ENCODE measurements around the gene ROPN1L.

ROPN1L gene

GRCh38 chr5:10502130-10502529 is 60.5 kb downstream of the ROPN1L start:
- H3K4me3 ChIP-seq (ENCODE audit: low read depth, low read length): no peak overlapping the region

DNA sequence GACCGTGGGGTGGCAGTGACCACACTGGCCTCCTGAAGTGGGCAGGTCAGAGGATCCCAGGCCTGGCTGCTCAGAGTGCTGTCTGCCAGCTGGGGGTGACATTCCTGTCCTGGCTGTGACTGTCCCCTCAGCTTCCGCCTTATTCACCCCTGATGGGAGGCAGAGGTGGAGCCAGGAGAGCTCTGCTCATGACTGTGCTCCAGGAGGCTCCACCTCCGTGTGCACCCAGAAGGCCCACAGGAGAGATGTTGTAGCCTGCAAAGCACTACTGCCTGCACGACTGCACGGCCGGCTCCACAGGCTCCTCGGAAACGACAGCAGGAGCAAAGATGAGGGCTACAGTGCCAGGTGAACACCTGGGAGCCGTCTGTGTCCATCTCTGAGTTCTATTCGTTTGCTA is 60.9 kb downstream of the ROPN1L start:
- H3K4me1 ChIP-seq (ENCODE audit: control insufficient read depth, insufficient read depth, low read length, unreplicated experiment): peaks cover 3% of the 10 kb centered on the region
- H3K27me3 ChIP-seq (ENCODE audit: insufficient read depth, low read length): no peaks in the 10 kb centered on the region
- H3K4me3 ChIP-seq (ENCODE audit: low read depth, low read length): no peak overlapping the region
- H2AFZ ChIP-seq (ENCODE audit: low read length, unreplicated experiment): no peak overlapping the region
- no peaks in the 10 kb centered on the region for H3K36me3 ChIP-seq (ENCODE audit: insufficient read depth, low read length)
- H3K27ac ChIP-seq (ENCODE audit: low read depth, low read length): no peak overlapping the region
- no peaks in the 10 kb centered on the region for H3K79me2 ChIP-seq (ENCODE audit: control insufficient read depth, insufficient read depth, low read length, unreplicated experiment)

More at GRCh38 chr5:10502130-10502529, 60.5 kb downstream of the ROPN1L start:
- H3K27ac ChIP-seq (ENCODE audit: low read depth, low read length): no peak overlapping the region
- H3K27me3 ChIP-seq (ENCODE audit: insufficient read depth, low read length): no peaks in the 10 kb centered on the region
- H3K36me3 ChIP-seq (ENCODE audit: insufficient read depth, low read length): no peaks in the 10 kb centered on the region
- H3K4me1 ChIP-seq (ENCODE audit: control insufficient read depth, insufficient read depth, low read length, unreplicated experiment): peaks cover 3% of the 10 kb centered on the region
- no peak overlapping the region for H2AFZ ChIP-seq (ENCODE audit: low read length, unreplicated experiment)
- H3K79me2 ChIP-seq (ENCODE audit: control insufficient read depth, insufficient read depth, low read length, unreplicated experiment): no peaks in the 10 kb centered on the region

- Histone ChIP-seq H3K27ac (ENCODE audit: low read depth, low read length) (no peak overlapping the region), H3K4me1 (ENCODE audit: control insufficient read depth, insufficient read depth, low read length, unreplicated experiment) (peaks cover 3% of the 10 kb centered on the region), H3K4me3 (ENCODE audit: low read depth, low read length) (no peak overlapping the region), H3K27me3 (ENCODE audit: insufficient read depth, low read length) (no peaks in the 10 kb centered on the region), H2AFZ (ENCODE audit: low read length, unreplicated experiment) (no peak overlapping the region), H3K36me3 (ENCODE audit: insufficient read depth, low read length) (no peaks in the 10 kb centered on the region), H3K79me2 (ENCODE audit: control insufficient read depth, insufficient read depth, low read length, unreplicated experiment) (no peaks in the 10 kb centered on the region)
These were observed 61.6 kb downstream of the ROPN1L start for GRCh38 chr5:10503321-10503720.

GRCh38 chr5:10503997-10504793 is 62.5 kb downstream of the ROPN1L start:
- no peaks in the 10 kb centered on the region for H3K27me3 ChIP-seq (ENCODE audit: insufficient read depth, low read length)
- H3K79me2 ChIP-seq (ENCODE audit: control insufficient read depth, insufficient read depth, low read length, unreplicated experiment): no peaks in the 10 kb centered on the region
- no peak overlapping the region for H3K27ac ChIP-seq (ENCODE audit: low read depth, low read length)
- no peaks in the 10 kb centered on the region for H3K36me3 ChIP-seq (ENCODE audit: insufficient read depth, low read length)
- H3K4me1 ChIP-seq (ENCODE audit: control insufficient read depth, insufficient read depth, low read length, unreplicated experiment): peaks cover 3% of the 10 kb centered on the region
- no peak overlapping the region for H2AFZ ChIP-seq (ENCODE audit: low read length, unreplicated experiment)
- H3K4me3 ChIP-seq (ENCODE audit: low read depth, low read length): no peak overlapping the region

- H2AFZ ChIP-seq (ENCODE audit: low read length, unreplicated experiment): no peak overlapping the region
- H3K4me3 ChIP-seq (ENCODE audit: low read depth, low read length): no peak overlapping the region
- no peaks in the 10 kb centered on the region for H3K27me3 ChIP-seq (ENCODE audit: insufficient read depth, low read length)
- no peaks in the 10 kb centered on the region for H3K36me3 ChIP-seq (ENCODE audit: insufficient read depth, low read length)
- H3K27ac ChIP-seq (ENCODE audit: low read depth, low read length): no peak overlapping the region
- H3K79me2 ChIP-seq (ENCODE audit: control insufficient read depth, insufficient read depth, low read length, unreplicated experiment): no peaks in the 10 kb centered on the region
- H3K4me1 ChIP-seq (ENCODE audit: control insufficient read depth, insufficient read depth, low read length, unreplicated experiment): peaks cover 3% of the 10 kb centered on the region
These were observed 63.9 kb downstream of the ROPN1L start for GRCh38 chr5:10505517-10506095.

- Histone ChIP-seq H3K4me1 (ENCODE audit: control insufficient read depth, insufficient read depth, low read length, unreplicated experiment) (peaks cover 3% of the 10 kb centered on the region), H3K36me3 (ENCODE audit: insufficient read depth, low read length) (no peaks in the 10 kb centered on the region), H3K4me3 (ENCODE audit: low read depth, low read length) (no peak overlapping the region), H3K79me2 (ENCODE audit: control insufficient read depth, insufficient read depth, low read length, unreplicated experiment) (no peaks in the 10 kb centered on the region), H3K27ac (ENCODE audit: low read depth, low read length) (no peak overlapping the region), H3K27me3 (ENCODE audit: insufficient read depth, low read length) (no peaks in the 10 kb centered on the region), H2AFZ (ENCODE audit: low read length, unreplicated experiment) (no peak overlapping the region)
These were observed 64.9 kb downstream of the ROPN1L start for GRCh38 chr5:10506535-10506934.

DNA sequence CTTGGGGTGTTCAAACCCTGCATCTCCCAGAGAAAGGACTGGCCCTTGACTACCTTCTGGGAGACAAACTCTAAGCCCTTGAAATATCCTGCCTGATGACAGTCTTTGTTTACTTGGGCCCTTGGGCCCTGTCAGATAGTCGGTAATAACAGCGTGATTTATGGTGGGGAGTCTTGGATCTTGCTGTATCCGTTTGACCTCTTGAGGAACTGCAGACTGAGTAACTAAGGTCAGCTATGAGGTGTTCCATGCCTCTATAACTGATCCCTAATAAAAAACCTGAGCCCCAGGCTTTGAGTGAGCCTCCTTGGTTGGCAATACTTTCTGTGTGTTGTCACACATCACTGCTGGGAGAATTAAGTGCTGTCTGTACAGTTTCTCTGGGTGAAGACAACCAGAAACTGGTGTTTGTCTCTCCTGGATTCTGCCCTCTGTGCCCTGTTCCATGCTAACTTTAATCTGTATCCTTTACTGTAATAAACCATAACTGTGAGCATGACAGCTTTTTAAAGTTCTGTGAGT is 66.0 kb downstream of the ROPN1L start:
- Histone ChIP-seq H2AFZ (ENCODE audit: low read length, unreplicated experiment) (no peak overlapping the region), H3K4me3 (ENCODE audit: low read depth, low read length) (no peak overlapping the region), H3K79me2 (ENCODE audit: control insufficient read depth, insufficient read depth, low read length, unreplicated experiment) (no peaks in the 10 kb centered on the region), H3K27ac (ENCODE audit: low read depth, low read length) (no peak overlapping the region), H3K4me1 (ENCODE audit: control insufficient read depth, insufficient read depth, low read length, unreplicated experiment) (peaks cover 3% of the 10 kb centered on the region), H3K36me3 (ENCODE audit: insufficient read depth, low read length) (no peaks in the 10 kb centered on the region), H3K27me3 (ENCODE audit: insufficient read depth, low read length) (no peaks in the 10 kb centered on the region)

GRCh38 chr5:10509575-10509974 is 67.9 kb downstream of the ROPN1L start:
- Histone ChIP-seq H3K36me3 (ENCODE audit: insufficient read depth, low read length) (no peaks in the 10 kb centered on the region), H3K27me3 (ENCODE audit: insufficient read depth, low read length) (no peaks in the 10 kb centered on the region), H3K4me3 (ENCODE audit: low read depth, low read length) (no peak overlapping the region), H3K79me2 (ENCODE audit: control insufficient read depth, insufficient read depth, low read length, unreplicated experiment) (no peaks in the 10 kb centered on the region), H3K4me1 (ENCODE audit: control insufficient read depth, insufficient read depth, low read length, unreplicated experiment) (peaks cover 13% of the 10 kb centered on the region), H2AFZ (ENCODE audit: low read length, unreplicated experiment) (no peak overlapping the region), H3K27ac (ENCODE audit: low read depth, low read length) (no peak overlapping the region)

DNA sequence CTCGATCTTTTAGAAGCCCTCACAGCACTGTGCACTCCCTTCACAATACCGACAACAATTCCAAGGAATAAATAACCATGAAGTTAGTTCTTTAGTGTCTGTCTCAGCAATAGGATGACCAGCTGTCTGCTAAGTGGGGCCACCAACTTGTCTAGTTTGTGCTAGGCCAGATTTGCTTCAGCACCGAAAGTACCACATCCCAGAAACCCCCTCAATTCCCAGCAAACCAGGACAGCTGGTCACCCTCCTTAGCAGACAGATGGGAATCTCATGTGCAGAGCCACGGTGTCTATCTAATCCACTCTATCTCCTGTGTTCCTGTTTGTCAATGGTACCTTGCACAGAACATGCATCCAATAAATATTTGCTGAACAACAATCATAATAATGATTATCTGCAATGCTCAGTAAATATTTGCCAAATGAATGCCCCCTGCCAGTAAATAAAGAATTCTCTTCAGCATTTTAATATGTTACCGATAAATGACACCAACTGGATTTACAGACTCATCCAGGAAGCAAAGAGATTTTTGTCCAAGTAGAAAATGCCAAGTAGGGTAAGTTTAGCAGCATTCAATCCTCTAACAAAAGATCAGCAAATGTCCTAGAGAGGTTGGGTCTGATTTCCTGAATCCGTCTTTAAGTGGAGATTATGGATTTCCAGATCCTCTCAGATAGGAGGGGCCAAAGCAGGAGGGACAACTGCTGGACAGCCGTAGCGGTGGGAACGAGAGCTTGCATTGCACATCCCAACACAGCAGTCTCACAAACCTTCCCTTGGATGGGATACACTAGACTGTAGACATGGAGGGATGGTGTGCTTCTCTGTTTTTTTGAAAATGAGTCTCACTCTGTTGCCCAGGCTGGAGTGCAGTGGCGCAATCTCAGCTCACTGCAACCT is 70.3 kb downstream of the ROPN1L start:
- H3K27ac ChIP-seq (ENCODE audit: low read depth, low read length): no peak overlapping the region
- no peaks in the 10 kb centered on the region for H3K79me2 ChIP-seq (ENCODE audit: control insufficient read depth, insufficient read depth, low read length, unreplicated experiment)
- H2AFZ ChIP-seq (ENCODE audit: low read length, unreplicated experiment): no peak overlapping the region
- no peaks in the 10 kb centered on the region for H3K36me3 ChIP-seq (ENCODE audit: insufficient read depth, low read length)
- peaks cover 15% of the 10 kb centered on the region for H3K4me1 ChIP-seq (ENCODE audit: control insufficient read depth, insufficient read depth, low read length, unreplicated experiment)
- H3K27me3 ChIP-seq (ENCODE audit: insufficient read depth, low read length): no peaks in the 10 kb centered on the region
- no peak overlapping the region for H3K4me3 ChIP-seq (ENCODE audit: low read depth, low read length)
